ENCODE data around the gene CERS3.

Gene CERS3

DNA sequence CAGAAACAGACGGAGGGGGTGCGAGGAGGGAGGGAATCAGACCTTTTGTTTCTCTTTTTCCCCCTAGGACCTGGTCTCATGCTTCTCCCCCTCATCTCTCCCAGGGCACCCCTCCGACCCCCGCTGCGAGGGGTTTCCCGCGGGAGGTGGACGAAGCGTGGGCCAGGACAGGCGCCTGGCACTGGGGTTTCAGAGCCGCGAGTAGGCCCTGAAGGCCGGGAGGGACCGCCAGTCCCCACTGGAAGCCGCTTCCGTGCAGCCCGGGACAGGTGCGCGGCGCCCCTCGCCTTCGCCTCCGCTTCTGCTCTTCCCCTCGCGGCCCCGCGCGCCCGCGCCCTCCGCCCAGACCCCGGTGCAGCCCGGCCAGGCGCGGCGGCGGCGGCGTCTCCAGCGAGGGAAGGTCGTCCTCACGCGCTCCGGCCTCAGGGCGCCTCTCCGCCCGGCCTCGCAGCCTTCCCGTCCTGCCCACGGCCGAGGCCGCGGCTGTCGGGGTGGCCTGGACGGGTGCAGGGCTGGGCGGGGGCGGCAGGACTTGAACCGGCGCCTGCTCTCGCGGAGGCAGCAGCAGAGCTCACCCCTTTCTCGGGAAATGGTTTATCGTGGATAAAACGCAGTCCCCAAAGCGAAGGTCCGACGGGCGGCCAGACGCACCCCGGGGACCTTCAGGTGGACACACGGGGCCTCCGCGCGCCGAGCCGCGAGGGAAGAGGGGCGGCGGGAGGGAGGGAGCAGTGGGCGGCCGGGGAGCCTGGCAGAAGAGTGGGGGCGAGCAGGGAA is 155.4 kb downstream of the CERS3 start:
- no peaks in the 10 kb centered on the region for H3K9me3 ChIP-seq (ENCODE audit: control insufficient read depth, low read depth, low read length)
- H3K27ac ChIP-seq (ENCODE audit: low read length): no peak overlapping the region
- peaks cover 27% of the 10 kb centered on the region for H3K27me3 ChIP-seq (ENCODE audit: control insufficient read depth, insufficient read depth, low read length)
- H3K9ac ChIP-seq (ENCODE audit: low read length): peak overlapping the region; percentile 12
- H3K36me3 ChIP-seq (ENCODE audit: control insufficient read depth, low read depth, low read length): no peaks in the 10 kb centered on the region
- peak overlapping the region; percentile 60 for H3K4me3 ChIP-seq (ENCODE audit: low read length)
- no peaks in the 10 kb centered on the region for H3K4me1 ChIP-seq (ENCODE audit: control insufficient read depth, low read depth, low read length)

DNA sequence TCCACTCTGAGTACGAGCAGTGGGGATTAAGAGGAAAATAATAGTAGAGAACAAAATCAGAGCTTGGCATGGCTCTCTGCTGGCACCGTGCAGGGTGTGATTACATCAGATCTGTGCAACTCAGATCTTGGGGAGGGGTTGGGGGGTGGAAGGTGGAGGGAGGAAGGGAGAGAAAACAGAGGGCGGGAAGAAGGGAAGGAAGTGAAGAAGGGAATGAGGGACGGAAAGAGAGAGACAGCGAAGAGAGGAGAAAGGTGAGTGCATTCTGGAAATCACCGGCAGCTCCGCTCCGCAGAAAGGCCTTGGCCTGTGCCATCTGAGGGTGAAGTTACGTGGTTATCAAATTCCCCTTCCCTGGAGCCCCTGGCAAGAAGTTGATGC is 156.0 kb downstream of the CERS3 start:
- Histone ChIP-seq H3K27me3 (ENCODE audit: control insufficient read depth, insufficient read depth, low read length) (peaks cover 27% of the 10 kb centered on the region), H3K4me1 (ENCODE audit: control insufficient read depth, low read depth, low read length) (no peaks in the 10 kb centered on the region), H3K9me3 (ENCODE audit: control insufficient read depth, low read depth, low read length) (no peaks in the 10 kb centered on the region), H3K36me3 (ENCODE audit: control insufficient read depth, low read depth, low read length) (no peaks in the 10 kb centered on the region), H3K27ac (ENCODE audit: low read length) (no peak overlapping the region), H3K4me3 (ENCODE audit: low read length) (peak overlapping the region; percentile 60), H3K9ac (ENCODE audit: low read length) (peak overlapping the region; percentile 12)

DNA sequence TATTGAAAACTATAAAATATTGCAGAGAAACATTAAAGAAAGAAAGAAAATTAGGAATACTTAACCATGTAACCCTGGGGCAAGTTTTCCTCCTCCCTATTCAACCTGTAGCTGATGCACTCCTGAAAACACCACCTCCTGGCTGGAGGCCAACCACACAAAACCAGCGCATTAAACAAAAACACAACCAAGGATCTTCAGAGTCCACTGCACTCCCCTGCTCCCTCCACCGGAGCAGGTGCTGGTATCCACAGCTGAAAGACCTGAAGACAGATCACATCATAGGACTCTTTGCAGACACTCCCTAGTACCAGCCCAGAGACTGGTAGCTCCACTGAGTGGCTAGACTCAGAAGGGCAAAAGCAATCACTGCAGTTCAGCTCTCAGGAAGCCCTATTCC is 173.4 kb downstream of the CERS3 start:
- Histone ChIP-seq H3K9me3 (ENCODE audit: control insufficient read depth, low read depth, low read length) (no peaks in the 10 kb centered on the region), H3K4me3 (ENCODE audit: low read length) (no peak overlapping the region)

DNA sequence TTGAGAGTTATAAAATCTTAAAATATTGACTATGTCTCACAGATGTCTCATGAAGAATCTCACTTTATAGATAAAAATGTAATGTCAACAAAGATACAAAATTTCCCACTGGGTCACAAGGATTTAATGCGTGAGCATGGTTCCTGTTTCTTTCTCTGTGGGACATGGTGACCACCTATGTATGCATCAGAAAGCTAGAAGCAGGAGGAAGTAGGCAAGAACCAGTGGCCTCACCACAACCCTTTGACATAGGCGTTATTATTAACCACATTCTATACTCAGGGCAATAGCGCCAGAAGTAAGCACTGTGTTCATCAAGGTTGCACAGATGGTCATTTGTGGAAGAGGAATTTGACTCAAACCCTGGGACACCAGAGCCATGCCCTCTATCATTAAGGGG is 175.3 kb downstream of the CERS3 start:
- no peak overlapping the region for H3K9ac ChIP-seq (ENCODE audit: low read length)
- peaks cover 4% of the 10 kb centered on the region for H3K4me1 ChIP-seq (ENCODE audit: control insufficient read depth, low read depth, low read length)
- H3K27me3 ChIP-seq (ENCODE audit: control insufficient read depth, insufficient read depth, low read length): peaks cover 10% of the 10 kb centered on the region
- no peak overlapping the region for H3K4me3 ChIP-seq (ENCODE audit: low read length)
- no peak overlapping the region for H3K27ac ChIP-seq (ENCODE audit: low read length)
- H3K36me3 ChIP-seq (ENCODE audit: control insufficient read depth, low read depth, low read length): no peaks in the 10 kb centered on the region
- no peaks in the 10 kb centered on the region for H3K9me3 ChIP-seq (ENCODE audit: control insufficient read depth, low read depth, low read length)

More for the DNA sequence above, 173.4 kb downstream of the CERS3 start:
- Histone ChIP-seq H3K4me1 (ENCODE audit: control insufficient read depth, low read depth, low read length) (no peaks in the 10 kb centered on the region), H3K27me3 (ENCODE audit: control insufficient read depth, insufficient read depth, low read length) (no peaks in the 10 kb centered on the region), H3K36me3 (ENCODE audit: control insufficient read depth, low read depth, low read length) (no peaks in the 10 kb centered on the region), H3K27ac (ENCODE audit: low read length) (no peak overlapping the region), H3K9ac (ENCODE audit: low read length) (no peak overlapping the region)

DNA sequence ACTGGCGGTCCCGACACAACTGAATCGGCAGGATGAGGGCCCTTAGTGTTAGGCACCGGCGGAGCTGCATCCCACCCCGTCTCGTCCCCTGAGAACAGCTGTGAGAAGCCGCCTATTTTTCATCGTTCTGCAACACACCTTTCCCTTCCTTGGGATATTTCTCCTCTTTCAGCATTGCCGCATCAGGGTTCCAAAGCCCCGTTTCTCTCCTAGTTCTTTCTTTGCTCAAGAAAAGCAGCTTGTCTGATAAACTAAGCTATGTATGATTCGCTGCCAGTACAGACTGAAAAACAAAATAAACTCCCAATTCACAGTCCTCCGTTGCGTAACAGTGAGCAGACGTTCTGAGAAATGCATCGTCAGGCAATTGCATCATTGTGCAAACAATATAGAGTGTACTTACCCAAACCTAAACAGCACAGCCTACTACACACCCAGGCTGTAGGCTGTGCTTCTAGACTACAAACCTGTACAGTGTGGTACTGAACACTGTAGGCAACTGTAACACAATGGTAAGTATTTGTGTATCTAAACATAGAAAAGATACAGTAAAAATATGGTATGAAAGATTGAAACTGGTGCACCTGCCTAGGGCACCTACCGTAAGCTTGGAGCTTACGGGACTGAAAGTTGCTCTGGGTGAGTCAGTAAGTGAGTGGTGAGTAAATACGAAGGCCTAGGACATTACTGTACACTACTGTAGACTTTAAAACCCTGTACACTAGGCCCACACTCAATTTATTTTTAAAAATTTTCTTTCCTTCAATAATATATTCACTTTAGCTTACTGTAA is 178.1 kb downstream of the CERS3 start:
- peak overlapping the region; percentile 98 for H3K4me3 ChIP-seq (ENCODE audit: low read length)
- H3K9me3 ChIP-seq (ENCODE audit: control insufficient read depth, low read depth, low read length): no peaks in the 10 kb centered on the region
- peaks cover 4% of the 10 kb centered on the region for H3K4me1 ChIP-seq (ENCODE audit: control insufficient read depth, low read depth, low read length)
- H3K9ac ChIP-seq (ENCODE audit: low read length): no peak overlapping the region
- peaks cover 10% of the 10 kb centered on the region for H3K27me3 ChIP-seq (ENCODE audit: control insufficient read depth, insufficient read depth, low read length)
- H3K36me3 ChIP-seq (ENCODE audit: control insufficient read depth, low read depth, low read length): no peaks in the 10 kb centered on the region
- no peak overlapping the region for H3K27ac ChIP-seq (ENCODE audit: low read length)
